HG03342 (cell line): ENCODE data around the gene EVL.

Experiments used
- ATAC-seq: cut with Tn5 transposase; IDR thresholded peaks from one replicate; pipeline ENCODE4 v1.9.1; 2021; ENCODE audit warnings: mild to moderate bottlenecking, moderate library complexity; ENCODE audit not compliant: unreplicated experiment

Gene EVL

DNA sequence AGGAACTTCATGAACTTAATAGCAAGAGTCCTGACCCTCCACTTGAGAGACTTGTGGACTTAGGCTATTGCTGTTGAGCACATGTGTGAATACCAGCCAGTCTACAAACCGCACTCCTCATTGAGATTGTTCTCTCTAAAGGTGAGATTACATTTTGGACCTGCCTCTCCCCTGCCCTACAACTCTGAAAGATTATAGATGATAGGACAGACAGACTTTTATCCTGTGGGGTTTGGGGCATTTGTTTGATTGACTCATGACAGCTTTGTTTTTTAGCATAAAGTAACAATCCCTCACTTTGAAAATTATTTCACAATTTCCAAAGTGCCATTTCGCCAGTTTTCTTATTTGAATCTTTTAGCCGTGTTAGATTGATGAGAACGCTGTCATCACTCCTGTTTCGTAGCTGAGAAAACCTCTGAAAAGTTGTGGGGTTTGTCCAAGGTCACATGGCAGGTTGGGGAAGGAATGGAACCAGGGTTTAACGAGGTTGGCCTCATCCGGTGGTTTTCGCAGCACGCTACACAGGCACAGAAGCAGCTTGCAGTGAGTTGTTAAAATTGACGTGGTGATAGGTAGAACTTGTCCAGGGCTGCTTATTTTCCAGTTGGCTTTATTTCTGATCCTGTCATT, 836 bp downstream of the EVL start:
- ATAC-seq = peak; percentile 37

- no peak for ATAC-seq
Observed at GRCh38 chr14:100066962-100067361, 1.7 kb downstream of the EVL start.

DNA sequence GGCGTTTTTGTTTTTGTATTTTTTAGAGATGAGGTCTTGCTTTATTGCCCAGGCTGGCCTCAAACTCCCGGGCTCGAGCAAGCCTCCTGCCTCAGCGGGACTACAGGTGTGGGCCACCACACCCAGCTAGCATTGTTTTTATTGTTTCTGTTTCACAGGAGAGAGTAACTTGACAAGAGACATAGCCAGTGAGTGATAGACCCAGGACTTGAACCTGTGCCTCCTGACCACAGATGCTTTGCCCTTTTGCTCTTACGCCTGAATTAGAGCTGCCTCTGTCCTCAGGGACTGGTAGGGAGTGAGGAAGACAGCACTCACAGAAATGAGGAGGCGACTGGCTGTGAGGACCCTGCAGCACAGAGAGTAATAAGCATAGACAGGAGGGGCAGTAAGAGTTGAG, 2.3 kb downstream of the EVL start:
- no peak for ATAC-seq

DNA sequence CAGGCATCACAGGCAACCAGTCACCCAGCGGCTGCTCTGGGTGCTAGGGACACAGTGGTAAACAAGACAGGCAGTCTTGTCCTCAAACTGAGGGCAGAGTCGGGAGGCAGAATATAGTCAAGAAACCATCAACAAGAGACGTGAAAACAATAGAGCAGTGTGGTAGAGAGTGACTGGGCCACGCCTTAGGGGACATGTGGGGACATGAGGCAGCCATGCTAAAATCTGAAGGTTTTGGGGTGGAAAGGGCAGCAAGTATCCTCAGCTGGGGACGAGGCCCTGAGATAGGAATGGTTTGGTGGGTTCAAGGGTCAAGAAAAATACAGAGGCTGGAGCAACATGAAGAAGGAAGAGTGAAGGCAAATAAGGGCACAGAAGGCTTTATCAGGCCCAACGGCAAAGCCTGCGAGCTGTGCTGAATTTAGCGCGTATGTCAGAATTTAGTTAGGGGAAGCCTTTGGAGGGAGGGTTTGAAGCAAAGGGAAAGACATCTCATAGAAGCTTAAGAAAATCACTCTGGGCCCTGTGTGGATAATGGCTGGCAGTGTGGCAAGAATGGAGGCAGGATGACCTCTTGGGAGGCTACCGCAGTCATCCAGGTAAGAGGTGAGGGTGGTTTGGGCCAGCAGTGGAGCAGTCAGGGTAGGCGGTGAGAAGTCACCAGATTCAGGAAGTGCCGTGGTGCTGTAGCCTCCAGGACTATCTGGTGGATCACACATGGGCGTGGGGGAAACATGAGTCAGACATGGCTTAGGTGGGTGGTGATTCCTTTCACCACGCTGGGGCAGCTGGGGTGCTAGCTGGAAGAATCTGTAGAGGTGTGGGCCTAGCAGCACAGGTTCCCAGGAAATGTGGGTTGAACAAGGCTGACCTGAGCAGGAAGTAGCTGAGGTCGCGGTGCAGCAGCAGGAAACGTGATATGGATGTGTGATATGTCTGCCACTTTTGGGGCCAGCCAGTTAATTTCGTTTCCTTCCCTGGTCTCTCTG, 3.0 kb downstream of the EVL start:
- ATAC-seq = peak; percentile 37

DNA sequence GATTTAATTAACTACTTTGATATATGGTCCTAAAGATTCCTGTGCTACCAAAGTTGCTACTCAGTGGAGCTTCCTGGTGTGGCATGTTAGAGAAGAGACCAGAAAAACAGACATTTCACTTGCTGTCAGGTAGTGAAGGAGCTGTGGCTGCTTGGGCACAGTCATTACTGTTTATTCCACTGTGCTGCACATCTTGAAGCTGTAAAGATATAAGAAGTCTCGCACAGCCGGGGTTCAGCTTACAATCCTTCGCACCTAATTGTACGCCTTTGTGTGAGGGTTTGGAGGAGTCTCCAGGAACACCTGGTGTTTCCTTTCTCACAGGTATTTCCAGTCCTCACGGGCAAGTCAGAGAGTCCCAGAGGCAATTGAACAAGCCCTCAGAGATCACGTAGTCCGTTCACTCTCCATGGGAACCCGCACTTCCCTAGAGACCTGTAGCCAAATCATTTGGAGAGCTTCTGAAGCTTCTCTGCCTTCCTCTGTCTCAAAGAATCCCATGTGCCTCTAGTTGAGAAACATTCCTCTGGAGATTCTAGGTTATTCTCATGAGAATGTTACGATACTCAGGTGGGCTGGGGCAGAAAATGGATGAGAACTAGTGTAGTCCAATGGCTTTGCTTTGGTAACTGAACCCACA, 4.1 kb downstream of the EVL start:
- no peak for ATAC-seq

DNA sequence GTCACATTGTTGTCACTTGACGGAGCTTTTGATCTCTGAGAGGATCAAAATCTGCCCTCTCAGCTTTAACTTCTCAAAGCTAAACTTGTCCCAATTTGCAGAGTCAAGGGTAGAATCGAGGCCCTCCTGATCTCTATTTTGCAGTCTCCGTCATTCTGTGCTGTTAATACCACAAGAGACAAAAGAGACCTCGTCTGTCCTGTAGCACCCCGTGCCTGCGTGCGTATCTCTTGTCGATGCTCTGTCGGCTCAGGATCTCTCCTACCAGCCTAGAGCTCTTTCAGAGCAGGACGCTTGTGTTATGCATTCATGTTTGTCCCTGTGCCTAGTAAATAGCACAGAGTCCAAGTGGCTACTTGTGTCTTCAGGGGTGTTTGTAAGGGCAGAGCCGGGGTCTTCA, 5.1 kb downstream of the EVL start:
- no peak for ATAC-seq

DNA sequence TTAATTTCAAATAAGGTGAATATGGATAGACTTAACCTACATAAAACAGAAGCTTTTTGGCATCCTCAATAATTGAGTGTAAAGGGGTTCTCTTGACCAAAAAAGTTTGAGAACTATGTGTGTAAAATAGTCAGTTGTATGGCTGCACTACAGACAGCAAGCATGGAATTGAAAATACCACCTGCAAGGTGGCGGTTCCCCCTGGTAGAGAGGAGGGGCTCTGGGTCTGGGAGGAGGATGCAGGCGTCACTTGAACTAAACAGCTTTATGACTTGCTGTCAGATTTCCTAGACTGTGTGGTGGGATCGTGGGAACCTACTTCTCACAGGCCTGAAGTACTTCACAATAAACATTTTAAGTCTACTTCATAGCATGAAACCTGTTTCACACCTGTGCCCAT, 6.3 kb downstream of the EVL start:
- ATAC-seq = no peak

DNA sequence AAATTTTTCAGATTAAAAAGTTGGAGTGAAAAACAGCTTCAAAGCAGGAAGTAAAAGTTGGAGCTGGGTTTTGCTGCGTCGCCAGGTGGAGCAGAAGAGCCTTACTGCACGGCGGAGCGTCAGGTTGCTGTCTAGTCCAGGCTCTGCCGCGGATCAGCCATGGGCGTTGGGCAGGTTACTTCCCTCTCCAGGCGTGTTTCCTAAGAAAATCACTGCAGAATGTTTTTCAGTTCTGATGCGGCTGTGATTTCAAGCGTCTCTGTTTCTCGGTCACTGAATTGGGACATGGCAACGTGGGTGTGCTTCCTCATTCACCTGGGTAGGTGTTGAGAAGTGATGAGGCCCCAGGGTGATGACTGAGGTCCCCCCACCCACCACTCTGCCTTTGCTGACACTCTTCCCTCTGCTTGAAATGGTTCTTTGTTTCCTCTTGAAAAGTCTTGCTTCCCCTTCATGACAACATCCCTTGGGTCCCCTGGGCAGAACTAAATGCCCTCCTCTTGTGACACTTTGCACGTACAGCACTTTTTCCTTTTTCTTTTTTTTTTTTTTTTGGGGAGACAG, 7.6 kb downstream of the EVL start:
- no peak for ATAC-seq

DNA sequence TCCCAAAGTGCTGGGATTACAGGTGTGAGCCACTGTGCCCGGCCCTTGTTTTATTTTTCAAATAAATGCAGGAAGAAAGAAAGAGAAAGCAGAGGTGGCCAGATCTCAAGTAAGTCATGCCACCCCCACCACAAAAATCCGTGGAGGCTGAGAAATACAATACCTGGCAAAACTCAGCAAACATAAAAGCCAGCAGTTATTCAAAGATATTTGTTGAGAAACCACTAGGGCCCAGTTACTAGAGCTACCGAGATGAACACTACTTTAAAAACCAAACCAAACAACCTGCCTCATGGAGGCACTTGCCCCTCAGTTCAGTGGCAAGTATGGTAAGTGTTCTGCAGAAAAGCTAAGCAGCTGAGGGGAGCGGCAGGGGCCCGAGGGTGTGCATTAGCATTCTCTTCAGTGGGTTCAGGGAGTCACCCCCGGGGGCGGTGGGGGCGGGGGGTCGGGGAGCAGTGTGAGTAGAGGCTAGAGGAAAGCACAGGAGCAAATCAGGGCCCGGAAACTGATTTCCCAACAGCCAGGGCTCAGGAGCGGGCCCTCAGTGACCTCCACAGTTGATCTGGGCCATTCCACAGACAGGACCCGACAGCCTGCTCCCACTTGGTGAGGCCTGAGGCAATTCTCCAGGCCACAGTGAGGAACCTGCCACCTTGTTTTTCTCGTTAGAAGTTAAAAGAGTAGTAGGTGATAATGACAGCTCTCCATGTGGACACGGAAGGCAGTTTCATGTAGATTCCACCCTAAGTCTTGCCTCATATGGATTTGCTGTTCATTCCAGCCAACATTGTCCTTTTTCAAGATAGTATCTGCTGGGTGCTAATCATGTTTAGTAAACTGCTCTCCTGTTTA, 8.6 kb downstream of the EVL start:
- ATAC-seq = no peak

DNA sequence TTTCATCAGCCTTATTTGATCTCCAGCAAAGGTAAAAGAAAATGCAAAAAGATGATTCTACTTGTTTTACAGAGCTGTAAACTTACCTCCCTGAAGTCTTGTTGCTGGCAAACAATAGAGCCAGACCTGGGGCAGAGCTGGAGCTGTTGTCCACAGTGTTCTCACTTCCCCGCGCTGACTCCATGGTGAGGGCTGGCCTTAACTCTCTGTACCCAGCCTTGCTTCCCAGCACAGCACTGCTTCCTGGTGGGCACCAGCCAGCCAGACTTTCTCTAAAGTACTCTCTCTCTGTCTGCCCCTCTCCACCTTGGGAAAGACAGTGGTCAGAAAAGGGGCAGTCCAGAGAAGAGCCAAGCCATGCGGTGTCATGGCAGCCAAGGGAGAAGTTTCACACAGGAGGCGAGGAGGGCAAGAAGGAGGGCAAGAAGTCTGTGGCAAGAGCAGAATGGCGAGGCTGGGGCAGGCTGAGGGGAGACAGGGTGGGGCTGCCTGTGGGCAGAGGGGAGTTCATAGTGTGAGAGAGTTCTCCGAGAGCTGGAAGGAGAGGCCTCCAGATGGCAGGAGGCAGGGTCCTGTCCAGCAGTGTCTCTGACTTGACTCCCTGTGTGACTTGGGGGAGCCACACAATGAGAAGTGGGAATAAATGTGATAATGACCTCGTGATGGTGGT, 9.3 kb downstream of the EVL start:
- no peak for ATAC-seq

DNA sequence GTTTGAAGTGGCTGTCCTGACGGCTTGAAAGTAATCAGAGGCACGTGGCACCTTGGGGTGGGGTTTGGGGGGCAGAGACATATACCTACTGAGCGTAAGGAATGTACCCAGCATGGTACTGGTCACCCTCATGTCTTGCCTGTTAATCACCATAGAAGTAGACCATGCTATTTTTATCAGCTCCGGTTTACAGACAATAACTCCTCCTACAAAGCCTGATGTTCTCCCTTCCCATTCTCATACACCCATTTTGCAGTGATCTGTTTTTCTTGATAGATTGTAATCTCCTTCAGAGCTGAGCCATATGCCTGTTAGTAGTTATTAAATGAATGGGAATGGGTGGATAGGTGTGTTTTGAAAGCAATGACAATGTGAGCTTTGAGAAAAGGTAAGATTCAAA, 10.5 kb downstream of the EVL start:
- ATAC-seq = no peak

GRCh38 chr14:100076133-100076532, 10.9 kb downstream of the EVL start:
- ATAC-seq = no peak

DNA sequence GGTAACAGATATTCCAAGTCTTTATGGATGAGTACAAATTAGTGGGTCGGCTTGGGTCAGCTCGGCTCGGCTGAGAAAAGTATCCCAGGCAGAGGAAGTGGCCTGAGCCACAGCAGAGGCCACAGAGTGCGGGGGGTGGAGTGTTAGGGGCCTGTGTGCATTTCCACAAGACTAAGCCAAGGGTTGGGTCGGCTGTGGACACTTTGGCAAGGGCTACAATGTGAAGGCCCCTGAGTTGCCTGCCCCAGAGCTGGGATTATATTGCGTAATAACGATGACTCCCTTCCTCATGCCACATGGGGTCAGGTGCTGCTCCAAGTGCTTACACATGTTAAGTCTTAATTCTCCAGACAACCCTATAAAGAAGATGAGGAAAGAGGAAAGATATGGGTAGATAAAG, 11.4 kb downstream of the EVL start:
- ATAC-seq = no peak

GRCh38 chr14:100077441-100077840, 12.2 kb downstream of the EVL start:
- no peak for ATAC-seq

DNA sequence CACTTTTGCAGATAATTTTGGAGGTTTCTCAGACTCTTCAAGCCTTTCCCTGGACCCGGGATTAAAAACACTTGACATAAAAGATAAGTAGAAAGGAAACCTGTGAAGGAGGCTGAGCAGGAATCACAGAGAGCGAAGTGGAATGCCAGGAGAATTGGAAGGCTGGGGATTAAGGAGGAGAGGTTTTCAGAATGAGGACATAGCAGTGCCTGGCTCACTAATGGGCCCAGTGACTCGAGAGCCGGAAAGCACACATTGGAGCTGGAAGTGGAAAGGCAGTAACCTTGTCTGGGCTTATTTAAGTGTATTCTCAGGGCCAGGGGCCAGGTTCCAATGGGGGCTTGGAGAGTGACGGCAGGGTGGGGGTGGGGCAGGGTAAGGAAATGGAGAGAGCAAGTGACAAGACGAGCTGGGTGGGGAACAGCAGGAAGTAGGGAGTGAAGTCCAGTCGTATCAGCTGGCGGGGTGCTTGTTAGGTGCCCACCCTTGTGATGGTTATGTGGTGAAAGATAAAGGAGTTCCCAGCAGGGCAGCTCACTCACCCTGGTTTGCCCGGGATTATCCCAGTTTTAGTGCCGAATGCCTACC, 13.1 kb downstream of the EVL start:
- ATAC-seq = no peak

- ATAC-seq = peak; percentile 65
Observed at GRCh38 chr14:100078997-100079725, 13.9 kb downstream of the EVL start.

DNA sequence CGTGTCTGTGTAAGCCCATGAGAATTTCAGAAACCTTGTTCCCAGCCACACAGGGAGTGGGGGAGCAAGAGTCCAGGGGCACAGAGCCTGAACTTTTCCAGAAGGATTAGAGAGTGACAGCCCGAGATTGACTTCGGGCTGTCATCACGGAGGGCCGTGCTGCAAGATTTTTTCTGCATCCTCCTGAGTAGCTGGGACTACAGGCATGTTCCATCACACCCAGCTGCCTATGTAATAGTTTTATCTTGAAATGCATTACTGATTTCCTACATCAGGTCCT, 14.4 kb downstream of the EVL start:
- ATAC-seq = no peak

DNA sequence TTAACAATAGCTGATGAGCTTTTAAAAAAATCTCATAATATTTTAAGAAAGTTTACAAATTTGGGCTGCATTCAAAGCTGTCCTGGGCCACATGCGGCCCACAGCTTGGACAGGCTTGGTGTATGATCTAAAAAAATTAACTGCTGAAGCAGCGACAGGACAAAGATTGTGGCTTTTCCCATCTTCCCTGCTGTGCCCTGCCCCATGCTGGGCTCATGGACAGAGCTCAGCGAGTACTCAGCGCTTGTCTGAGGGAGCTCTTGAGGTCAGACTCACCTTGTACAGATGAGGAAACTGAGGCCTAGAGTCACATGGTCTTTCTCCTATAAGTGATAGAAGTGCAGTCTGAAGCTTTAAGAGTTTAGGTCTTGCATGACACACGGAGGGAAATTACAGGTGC, 15.0 kb downstream of the EVL start:
- ATAC-seq = no peak

GRCh38 chr14:100081997-100082625, 16.9 kb downstream of the EVL start:
- ATAC-seq = no peak
